Activated CD8-positive, alpha-beta T cell treated with anti-CD3 and anti-CD28 coated beads for 36 hours (primary cell): ENCODE measurements around the gene CCDC183. TPM values are rescaled to one million over a fixed set of nuclear protein-coding genes. Genes with fewer than 3 reads are reported as not detected.
"Not testable (repeated sequence)": the region's sequence is repeated elsewhere in the genome, so short reads cannot be mapped to it uniquely, and the experiment has no call there.

ENCODE experiments used
- ATAC-seq: fragments of 200-7000 bp; cut with Tn5 transposase; one replicate; pipeline ENCODE4 v1.10.0; 2021; ENCODE audit warnings: mild to moderate bottlenecking, moderate library complexity
- CTCF ChIA-PET: fragments of 350-600 bp; sonication (Branson Sonifier 250); formaldehyde crosslinking; loops from one replicate; lab custom pipeline; 2021; ENCODE audit warnings: antibody characterized with exemption; lab: Charles Lee
- POLR2A ChIA-PET: fragments of 350-600 bp; sonication (Branson Sonifier 250); formaldehyde crosslinking; loops from one replicate; lab custom pipeline; 2021; ENCODE audit warnings: antibody characterized with exemption; lab: Charles Lee
- DNase-seq: peaks from one replicate; pipeline ENCODE4 v3.0.0-alpha.2; 2020
- H3K27ac Mint-ChIP-seq: one replicate; pipeline ENCODE4 v1.8.0; 2021; ENCODE audit warnings: mild to moderate bottlenecking, mixed read lengths
- H3K27me3 Mint-ChIP-seq: one replicate; pipeline ENCODE4 v1.8.0; 2021; ENCODE audit warnings: mixed read lengths
- H3K36me3 Mint-ChIP-seq: one replicate; pipeline ENCODE4 v1.8.0; 2021; ENCODE audit warnings: low read depth, mixed read lengths
- H3K4me1 Mint-ChIP-seq: one replicate; pipeline ENCODE4 v1.8.0; 2021; ENCODE audit warnings: low read depth, mixed read lengths
- H3K4me3 Mint-ChIP-seq: one replicate; pipeline ENCODE4 v1.8.0; 2021; ENCODE audit warnings: mild to moderate bottlenecking, moderate library complexity, mixed read lengths
- H3K9me3 Mint-ChIP-seq: one replicate; pipeline ENCODE4 v1.8.0; 2021; ENCODE audit warnings: mixed read lengths
- intact Hi-C: fragments of 100-400 bp; cut with micrococcal nuclease; formaldehyde crosslinking; loops from one replicate; pipeline ENCODE4 v1.10.0; 2022
- total RNA-seq, 2 experiments: library from RNA; stranded (reverse); gene quantifications; one replicate each; pipeline ENCODE4 v1.2.3, GENCODE V29; 2021
- TF ChIP-seq, protein P1 (sequence below): fragments of 200-600 bp; IDR thresholded peaks from one replicate; pipeline ENCODE4 v1.8.0; 2022; ENCODE audit warnings: antibody characterized with exemption, mild to moderate bottlenecking

The CCDC183 gene
- total RNA-seq, 2 experiments from 2014 or later, result 0.20 to 0.34 TPM

DNA sequence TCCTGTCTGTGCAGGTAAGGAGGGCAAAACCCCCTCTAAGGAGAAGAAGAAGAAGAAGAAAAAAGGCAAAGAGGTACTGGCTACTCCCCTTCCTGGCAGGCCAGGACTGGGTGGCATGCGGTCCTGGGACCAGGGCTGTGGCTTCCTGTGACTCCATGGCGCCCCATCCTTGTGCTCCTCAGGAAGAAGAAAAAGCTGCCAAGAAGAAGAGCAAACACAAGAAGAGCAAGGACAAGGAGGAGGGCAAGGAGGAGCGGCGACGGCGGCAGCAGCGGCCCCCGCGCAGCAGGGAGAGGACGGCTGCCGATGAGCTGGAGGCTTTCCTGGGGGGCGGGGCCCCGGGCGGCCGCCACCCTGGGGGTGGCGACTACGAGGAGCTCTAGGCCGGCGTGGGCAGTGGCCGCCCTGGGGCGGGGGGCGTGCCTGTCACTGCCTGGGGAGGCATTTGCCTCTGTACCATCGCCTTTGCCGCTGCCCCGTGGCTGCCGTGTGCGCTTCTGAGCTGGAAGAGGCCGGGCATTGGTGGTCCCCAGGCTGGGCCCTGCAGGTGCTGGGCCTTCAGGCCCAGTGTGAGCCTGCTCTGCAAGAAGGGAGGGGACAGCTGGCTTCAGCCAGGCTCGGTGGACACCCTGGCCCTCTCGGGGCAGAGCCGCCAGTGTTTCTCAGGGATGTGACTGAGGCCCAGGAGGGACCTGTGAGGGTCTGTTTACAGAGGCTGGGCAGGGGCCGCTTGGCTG is 44.2 kb downstream of the CCDC183 start:
- peaks cover 12% of the 10 kb centered on the region for H3K4me1 Mint-ChIP-seq
- H3K27ac Mint-ChIP-seq, result no peak overlapping the region
- ChIA-PET CTCF (interaction anchor here (1.1 to 1.2 kb wide), 4 partner anchors 11 to 48 kb away, joined by 3 to 4 read pairs (median 3); no protein-coding TSS in a partner anchor), POLR2A (interaction anchor here (1.0 kb wide), 1 partner anchor 8 kb away, joined by 3 read pairs; no protein-coding TSS in a partner anchor)
- intact Hi-C loops, result loop anchor here (5.0 kb wide), 1 partner anchor 53 kb away; no protein-coding TSS in a partner anchor
- H3K9me3 Mint-ChIP-seq, result no peaks in the 10 kb centered on the region
- DNase-seq (no peak), ATAC-seq (no peak)
- H3K4me3 Mint-ChIP-seq, result no peak overlapping the region
- H3K27me3 Mint-ChIP-seq, result peaks cover 2% of the 10 kb centered on the region
- H3K36me3 Mint-ChIP-seq, result peaks cover 2% of the 10 kb centered on the region
- TF ChIP-seq, protein P1, sequence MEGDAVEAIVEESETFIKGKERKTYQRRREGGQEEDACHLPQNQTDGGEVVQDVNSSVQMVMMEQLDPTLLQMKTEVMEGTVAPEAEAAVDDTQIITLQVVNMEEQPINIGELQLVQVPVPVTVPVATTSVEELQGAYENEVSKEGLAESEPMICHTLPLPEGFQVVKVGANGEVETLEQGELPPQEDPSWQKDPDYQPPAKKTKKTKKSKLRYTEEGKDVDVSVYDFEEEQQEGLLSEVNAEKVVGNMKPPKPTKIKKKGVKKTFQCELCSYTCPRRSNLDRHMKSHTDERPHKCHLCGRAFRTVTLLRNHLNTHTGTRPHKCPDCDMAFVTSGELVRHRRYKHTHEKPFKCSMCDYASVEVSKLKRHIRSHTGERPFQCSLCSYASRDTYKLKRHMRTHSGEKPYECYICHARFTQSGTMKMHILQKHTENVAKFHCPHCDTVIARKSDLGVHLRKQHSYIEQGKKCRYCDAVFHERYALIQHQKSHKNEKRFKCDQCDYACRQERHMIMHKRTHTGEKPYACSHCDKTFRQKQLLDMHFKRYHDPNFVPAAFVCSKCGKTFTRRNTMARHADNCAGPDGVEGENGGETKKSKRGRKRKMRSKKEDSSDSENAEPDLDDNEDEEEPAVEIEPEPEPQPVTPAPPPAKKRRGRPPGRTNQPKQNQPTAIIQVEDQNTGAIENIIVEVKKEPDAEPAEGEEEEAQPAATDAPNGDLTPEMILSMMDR, result no peak

DNA sequence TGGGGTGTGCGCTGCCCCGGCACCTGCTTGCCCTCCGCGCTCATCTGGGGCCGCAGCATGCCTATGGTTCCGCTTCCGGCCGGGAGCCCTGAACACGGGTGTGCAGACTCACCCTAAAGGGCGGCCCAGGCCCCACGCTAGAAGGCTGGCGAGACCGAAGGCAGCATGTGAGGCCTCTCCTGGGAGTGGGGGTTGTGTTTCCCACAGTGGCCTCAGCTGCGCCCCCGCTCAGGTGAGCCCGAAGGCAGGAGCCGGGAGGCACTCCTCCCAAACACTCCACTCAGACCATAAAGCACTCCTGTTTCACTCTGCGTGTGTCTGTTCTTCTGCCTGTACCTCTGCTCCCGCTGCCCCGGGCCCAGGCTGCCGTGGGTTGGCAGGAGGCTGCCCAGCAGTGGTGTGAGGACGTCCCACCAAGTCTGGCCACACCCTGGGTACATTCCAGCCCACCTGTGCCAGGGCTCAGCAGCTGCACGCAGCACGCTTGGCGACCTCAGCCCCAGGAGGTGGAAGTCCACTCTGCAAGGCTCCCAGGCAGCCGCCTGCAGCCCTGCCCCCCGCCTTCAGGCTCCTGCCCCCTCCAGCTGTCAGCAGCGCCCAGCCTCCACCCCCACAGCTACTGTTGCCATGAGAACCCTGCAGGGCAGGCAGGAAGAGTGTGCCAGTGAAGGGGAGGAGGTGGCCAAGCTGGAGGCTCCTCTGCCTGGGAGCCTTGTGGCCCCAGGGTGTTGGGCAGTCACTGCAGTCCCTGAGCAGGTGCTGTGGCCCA is 44.9 kb downstream of the CCDC183 start:
- Mint-ChIP-seq H3K27ac (no peak overlapping the region), H3K4me1 (peaks cover 12% of the 10 kb centered on the region), H3K27me3 (peaks cover 3% of the 10 kb centered on the region), H3K9me3 (no peaks in the 10 kb centered on the region), H3K36me3 (peaks cover 2% of the 10 kb centered on the region), H3K4me3 (no peak overlapping the region)
- DNase-seq (peak; percentile 44), ATAC-seq (no peak)
- ChIA-PET POLR2A (no interaction called here), CTCF (interaction anchor here (0.9 to 2.4 kb wide), 12 partner anchors 9 to 188 kb away, joined by 3 to 15 read pairs (median 4); partner anchors contain the start of gene TMEM141)
- intact Hi-C loops, result loop anchor here (5.0 kb wide), 1 partner anchor 54 kb away; no protein-coding TSS in a partner anchor
- TF ChIP-seq, protein P1, result no peak

DNA sequence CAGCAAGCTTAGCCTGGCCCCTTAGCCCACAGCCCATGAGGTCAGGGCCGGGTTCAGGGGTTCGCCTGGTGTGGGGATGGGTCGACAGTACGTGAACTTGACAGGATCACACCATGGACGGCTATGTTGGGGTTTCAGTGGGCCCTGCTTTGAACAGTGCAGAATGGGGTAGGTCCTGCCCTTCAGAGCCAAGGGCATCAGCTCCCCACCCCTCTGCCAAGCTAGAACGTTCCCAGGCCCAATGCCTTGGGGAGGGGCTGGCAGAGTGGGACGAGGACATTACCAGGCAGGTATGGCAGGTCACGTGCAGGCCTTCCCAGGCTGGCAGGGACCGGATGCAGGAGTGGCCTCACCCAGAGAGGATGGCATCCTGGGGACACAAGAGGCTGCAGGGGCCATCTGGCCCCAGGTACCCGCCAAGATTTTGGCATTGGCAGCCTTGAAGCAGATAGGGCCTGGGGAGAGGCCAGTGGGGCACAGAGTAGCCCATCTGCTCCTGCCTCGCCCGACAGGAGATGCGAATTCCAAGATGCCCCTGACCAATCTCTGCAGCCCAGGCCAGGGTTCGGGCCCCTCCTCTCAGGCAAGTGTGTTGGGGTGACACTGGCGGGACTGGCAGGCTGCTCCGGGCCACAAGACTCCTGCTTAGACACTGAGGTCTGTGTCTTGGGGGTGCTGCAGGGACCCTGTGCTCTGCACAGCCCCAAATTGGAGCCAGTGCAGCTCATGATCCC is 45.7 kb downstream of the CCDC183 start:
- H3K27me3 Mint-ChIP-seq, H3K9me3 Mint-ChIP-seq, DNase-seq, ATAC-seq, H3K27ac Mint-ChIP-seq, H3K36me3 Mint-ChIP-seq: not testable (repeated sequence)
- peak overlapping the region; percentile 72 for H3K4me3 Mint-ChIP-seq
- intact Hi-C loops, result loop anchor here (5.0 kb wide), 1 partner anchor 55 kb away; no protein-coding TSS in a partner anchor
- CTCF ChIA-PET, result interaction anchor here (0.6 to 3.5 kb wide), 36 partner anchors 10 to 403 kb away, joined by 3 to 22 read pairs (median 5); partner anchors contain the start of genes ABCA2, EDF1, MAMDC4 and RABL6
- H3K4me1 Mint-ChIP-seq, result peaks cover 15% of the 10 kb centered on the region
- POLR2A ChIA-PET, result interaction anchor here (0.6 to 1.5 kb wide), 6 partner anchors 15 to 303 kb away, joined by 3 to 4 read pairs (median 4); partner anchors contain the start of gene RABL6

DNA sequence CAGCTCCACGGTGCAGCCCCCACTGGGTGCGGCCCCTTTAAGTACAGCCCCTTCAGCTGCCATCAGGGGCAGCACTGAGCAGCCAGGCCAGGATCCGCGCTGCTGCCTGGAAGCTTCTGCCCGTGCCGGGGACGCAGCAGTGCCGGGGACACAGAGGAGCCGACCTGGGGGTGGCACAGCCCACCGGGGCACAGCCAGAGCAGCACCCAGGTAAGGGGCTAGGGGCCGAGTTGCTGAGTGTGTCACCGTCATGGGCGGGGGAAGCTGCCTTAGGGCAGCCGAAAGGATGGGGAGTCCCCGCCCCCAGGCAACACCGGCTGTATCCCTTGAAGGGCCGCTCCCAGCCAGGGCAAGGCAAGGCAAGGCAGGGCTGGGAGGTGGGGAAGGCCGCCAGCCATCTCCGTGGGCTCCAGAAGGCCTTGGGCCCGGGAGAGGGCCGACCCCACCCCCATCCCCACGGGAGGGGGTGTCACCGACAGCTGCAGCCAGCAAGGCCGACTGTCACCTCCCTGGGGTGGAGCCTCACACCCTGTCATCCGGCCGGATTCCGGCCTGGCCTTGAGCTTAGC is 46.3 kb downstream of the CCDC183 start, which contains the start of gene AJM1:
AJM1 (plus strand) TSS at position 99 of the 569 bp plus-strand sequence. CDS start 1,937 bp downstream, outside the sequence.
- Mint-ChIP-seq H3K27me3 (peaks cover 11% of the 10 kb centered on the region), H3K4me3 (peak within 1 kb of the TSS; percentile 72), H3K4me1 (peaks cover 15% of the 10 kb centered on the region)
- ATAC-seq (peak; percentile 90), DNase-seq (peak; percentile 87)
- TF ChIP-seq, protein P1, result peak; percentile 90
- H3K9me3 Mint-ChIP-seq, H3K36me3 Mint-ChIP-seq, H3K27ac Mint-ChIP-seq: not testable (repeated sequence)
- ChIA-PET POLR2A (interaction anchor here (0.6 to 1.5 kb wide), 6 partner anchors 14 to 304 kb away, joined by 3 to 4 read pairs (median 4); partner anchors contain the start of gene RABL6), CTCF (interaction anchor here (0.6 to 3.5 kb wide), 40 partner anchors 10 to 404 kb away, joined by 3 to 22 read pairs (median 5); partner anchors contain the start of genes ABCA2, EDF1, MAMDC4 and NPDC1)
- intact Hi-C loops, result loop anchor here (5.0 kb wide), 1 partner anchor 55 kb away; no protein-coding TSS in a partner anchor

DNA sequence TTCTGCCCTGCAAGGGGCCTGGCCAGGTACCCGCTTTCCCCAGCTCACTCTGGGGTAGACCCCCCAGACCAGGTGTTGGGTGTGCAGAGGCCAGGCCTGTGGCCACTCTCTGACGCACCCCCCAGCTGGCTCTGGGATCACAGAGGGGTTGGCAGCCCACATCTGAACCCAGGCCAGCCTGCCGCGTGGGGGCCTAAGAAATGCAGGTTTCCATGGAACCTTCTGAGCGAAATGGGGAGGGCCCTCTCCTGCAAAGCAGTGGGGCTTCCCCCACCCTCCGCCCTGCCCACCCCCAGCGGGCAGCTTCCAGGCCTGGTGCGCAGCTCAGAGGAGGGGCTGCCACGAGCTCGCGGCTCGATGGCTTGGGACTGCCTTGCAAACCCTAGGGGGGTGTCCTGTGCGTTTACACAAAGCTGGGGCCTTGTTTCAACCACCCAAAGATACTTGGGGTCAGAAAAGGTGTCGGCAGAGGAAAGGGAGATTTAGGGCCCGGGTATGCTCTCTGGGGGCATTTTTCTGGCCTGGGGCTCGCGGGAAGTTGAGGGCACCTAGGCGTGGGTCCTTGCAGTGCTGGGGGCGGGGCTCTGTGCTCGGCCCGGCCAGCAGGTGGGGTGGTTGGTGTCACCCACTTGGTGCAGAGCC is 47.1 kb downstream of the CCDC183 start:
- DNase-seq, H3K36me3 Mint-ChIP-seq, H3K27ac Mint-ChIP-seq, ATAC-seq, H3K9me3 Mint-ChIP-seq: not testable (repeated sequence)
- Mint-ChIP-seq H3K4me3 (peak overlapping the region; percentile 46), H3K4me1 (peaks cover 18% of the 10 kb centered on the region), H3K27me3 (peaks cover 17% of the 10 kb centered on the region)
- ChIA-PET CTCF (interaction anchor here (0.9 to 3.5 kb wide), 24 partner anchors 8 to 283 kb away, joined by 3 to 22 read pairs (median 6); partner anchors contain the start of genes EDF1, MAMDC4, NPDC1 and RABL6), POLR2A (interaction anchor here (1.3 to 1.8 kb wide), 3 partner anchors 27 to 226 kb away, joined by 3 to 5 read pairs (median 4); no protein-coding TSS in a partner anchor)
- intact Hi-C loops, result loop anchor here (5.0 kb wide), 1 partner anchor 56 kb away; no protein-coding TSS in a partner anchor
